GM21367 (cell line): ENCODE data around the gene ARHGEF28.

ENCODE experiments used
- ATAC-seq: cut with Tn5 transposase; IDR thresholded peaks from one replicate; pipeline ENCODE4 v1.9.1; 2021; ENCODE audit not compliant: unreplicated experiment

ARHGEF28 gene

GRCh38 chr5:73955271-73955846, 329.4 kb downstream of the ARHGEF28 start:
- no peak for ATAC-seq

GRCh38 chr5:73957397-73958001, 331.5 kb downstream of the ARHGEF28 start:
- no peak for ATAC-seq

GRCh38 chr5:73958037-73958436, 332.0 kb downstream of the ARHGEF28 start:
- no peak for ATAC-seq

GRCh38 chr5:73960023-73960422, 334.0 kb downstream of the ARHGEF28 start:
- no peak for ATAC-seq

GRCh38 chr5:73960426-73960825, 334.4 kb downstream of the ARHGEF28 start:
- ATAC-seq: no peak

GRCh38 chr5:73962801-73963425, 336.9 kb downstream of the ARHGEF28 start:
- no peak for ATAC-seq

- ATAC-seq: no peak
These were observed 338.4 kb downstream of the ARHGEF28 start for GRCh38 chr5:73964352-73964865.

GRCh38 chr5:73966451-73966850, 340.5 kb downstream of the ARHGEF28 start:
- no peak for ATAC-seq

GRCh38 chr5:73967347-73967746, 341.4 kb downstream of the ARHGEF28 start:
- no peak for ATAC-seq

GRCh38 chr5:73968246-73968645, 342.2 kb downstream of the ARHGEF28 start:
- no peak for ATAC-seq

- no peak for ATAC-seq
These were observed 342.7 kb downstream of the ARHGEF28 start for GRCh38 chr5:73968729-73969128.

- no peak for ATAC-seq
These were observed 343.4 kb downstream of the ARHGEF28 start for GRCh38 chr5:73969195-73970036.

- no peak for ATAC-seq
These were observed 345.3 kb downstream of the ARHGEF28 start for GRCh38 chr5:73971326-73971725.

- ATAC-seq: no peak
These were observed 347.1 kb downstream of the ARHGEF28 start for GRCh38 chr5:73973135-73973534.

GRCh38 chr5:73974871-73975360, 348.9 kb downstream of the ARHGEF28 start:
- ATAC-seq: no peak

- no peak for ATAC-seq
These were observed 349.8 kb downstream of the ARHGEF28 start for GRCh38 chr5:73975845-73976244.

- no peak for ATAC-seq
These were observed 351.1 kb downstream of the ARHGEF28 start for GRCh38 chr5:73977146-73977545.

GRCh38 chr5:73979321-73979720, 353.3 kb downstream of the ARHGEF28 start:
- no peak for ATAC-seq

- no peak for ATAC-seq
These were observed 355.7 kb downstream of the ARHGEF28 start for GRCh38 chr5:73981704-73982103.

- no peak for ATAC-seq
These were observed 357.6 kb downstream of the ARHGEF28 start for GRCh38 chr5:73983644-73984043.

- ATAC-seq: no peak
These were observed 359.1 kb downstream of the ARHGEF28 start for GRCh38 chr5:73985145-73985544.
